SK-N-SH (cell line): Measurements from ENCODE around the gene MYO9A.
"Not testable (repeated sequence)": the region's sequence is repeated elsewhere in the genome, so short reads cannot be mapped to it uniquely, and the experiment has no call there.

Experiments
- EZH2phosphoT487 ChIP-seq: fragments of 200-600 bp; sonication (generic); IDR thresholded peaks from 2 replicates; pipeline ENCODE4 v1.6.1; 2017; ENCODE audit warnings: low read depth, mixed run types, mild to moderate bottlenecking, antibody characterized with exemption, moderate library complexity, borderline replicate concordance
- JUND ChIP-seq: IDR thresholded peaks from 2 replicates; pipeline ENCODE4 v1.4.0; 2012
- NFIC ChIP-seq: IDR thresholded peaks from 2 replicates; pipeline ENCODE4 v1.4.0; 2012; ENCODE audit warnings: borderline replicate concordance
- POLR2AphosphoS5 ChIP-seq: IDR thresholded peaks from 2 replicates; pipeline ENCODE4 v1.6.1; 2012; ENCODE audit warnings: low read depth, low read length
- RCOR1 ChIP-seq: fragments of 150-350 bp; IDR thresholded peaks from 2 replicates; pipeline ENCODE4 v1.6.1; 2017; ENCODE audit warnings: antibody characterized with exemption, low read length
- TCF12 ChIP-seq: IDR thresholded peaks from 2 replicates; pipeline ENCODE4 v1.4.0; 2012
- TF ChIP-seq, protein P1 (sequence below): fragments of 200-600 bp; sonication (generic); IDR thresholded peaks from 2 replicates; pipeline ENCODE4 v1.6.1; 2017; ENCODE audit warnings: antibody characterized with exemption, mild to moderate bottlenecking, moderate library complexity
- TF ChIP-seq, protein P2 (sequence below): fragments of 150-350 bp; IDR thresholded peaks from 2 replicates; pipeline ENCODE4 v1.6.1; 2017; ENCODE audit warnings: antibody characterized with exemption, low read length, low read depth, borderline replicate concordance

DNA sequence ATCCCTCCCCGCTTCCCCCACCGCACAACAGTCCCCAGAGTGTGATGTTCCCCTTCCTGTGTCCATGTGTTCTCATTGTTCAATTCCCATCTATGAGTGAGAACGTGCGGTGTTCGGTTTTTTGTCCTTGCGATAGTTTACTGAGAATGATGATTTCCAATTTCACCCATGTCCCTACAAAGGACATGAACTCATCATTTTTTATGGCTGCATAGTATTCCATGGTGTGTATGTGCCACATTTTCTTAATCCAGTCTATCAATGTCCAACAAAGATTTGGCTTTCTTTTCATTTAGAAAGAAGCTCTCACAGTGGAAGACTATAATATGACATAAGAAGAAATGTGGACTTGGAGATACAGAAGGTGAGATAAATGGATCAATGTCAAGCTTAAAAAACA, 119.2 kb downstream of the MYO9A start:
- TF ChIP-seq JUND, NFIC, POLR2AphosphoS5, TCF12, EZH2phosphoT487, RCOR1: not testable (repeated sequence)
- TF ChIP-seq, protein P1, sequence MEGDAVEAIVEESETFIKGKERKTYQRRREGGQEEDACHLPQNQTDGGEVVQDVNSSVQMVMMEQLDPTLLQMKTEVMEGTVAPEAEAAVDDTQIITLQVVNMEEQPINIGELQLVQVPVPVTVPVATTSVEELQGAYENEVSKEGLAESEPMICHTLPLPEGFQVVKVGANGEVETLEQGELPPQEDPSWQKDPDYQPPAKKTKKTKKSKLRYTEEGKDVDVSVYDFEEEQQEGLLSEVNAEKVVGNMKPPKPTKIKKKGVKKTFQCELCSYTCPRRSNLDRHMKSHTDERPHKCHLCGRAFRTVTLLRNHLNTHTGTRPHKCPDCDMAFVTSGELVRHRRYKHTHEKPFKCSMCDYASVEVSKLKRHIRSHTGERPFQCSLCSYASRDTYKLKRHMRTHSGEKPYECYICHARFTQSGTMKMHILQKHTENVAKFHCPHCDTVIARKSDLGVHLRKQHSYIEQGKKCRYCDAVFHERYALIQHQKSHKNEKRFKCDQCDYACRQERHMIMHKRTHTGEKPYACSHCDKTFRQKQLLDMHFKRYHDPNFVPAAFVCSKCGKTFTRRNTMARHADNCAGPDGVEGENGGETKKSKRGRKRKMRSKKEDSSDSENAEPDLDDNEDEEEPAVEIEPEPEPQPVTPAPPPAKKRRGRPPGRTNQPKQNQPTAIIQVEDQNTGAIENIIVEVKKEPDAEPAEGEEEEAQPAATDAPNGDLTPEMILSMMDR, result not testable (repeated sequence)
- TF ChIP-seq, protein P2, sequence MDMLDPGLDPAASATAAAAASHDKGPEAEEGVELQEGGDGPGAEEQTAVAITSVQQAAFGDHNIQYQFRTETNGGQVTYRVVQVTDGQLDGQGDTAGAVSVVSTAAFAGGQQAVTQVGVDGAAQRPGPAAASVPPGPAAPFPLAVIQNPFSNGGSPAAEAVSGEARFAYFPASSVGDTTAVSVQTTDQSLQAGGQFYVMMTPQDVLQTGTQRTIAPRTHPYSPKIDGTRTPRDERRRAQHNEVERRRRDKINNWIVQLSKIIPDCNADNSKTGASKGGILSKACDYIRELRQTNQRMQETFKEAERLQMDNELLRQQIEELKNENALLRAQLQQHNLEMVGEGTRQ, result not testable (repeated sequence)
